ENCODE data around the gene CRP.

Gene CRP, protein sequence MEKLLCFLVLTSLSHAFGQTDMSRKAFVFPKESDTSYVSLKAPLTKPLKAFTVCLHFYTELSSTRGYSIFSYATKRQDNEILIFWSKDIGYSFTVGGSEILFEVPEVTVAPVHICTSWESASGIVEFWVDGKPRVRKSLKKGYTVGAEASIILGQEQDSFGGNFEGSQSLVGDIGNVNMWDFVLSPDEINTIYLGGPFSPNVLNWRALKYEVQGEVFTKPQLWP

DNA sequence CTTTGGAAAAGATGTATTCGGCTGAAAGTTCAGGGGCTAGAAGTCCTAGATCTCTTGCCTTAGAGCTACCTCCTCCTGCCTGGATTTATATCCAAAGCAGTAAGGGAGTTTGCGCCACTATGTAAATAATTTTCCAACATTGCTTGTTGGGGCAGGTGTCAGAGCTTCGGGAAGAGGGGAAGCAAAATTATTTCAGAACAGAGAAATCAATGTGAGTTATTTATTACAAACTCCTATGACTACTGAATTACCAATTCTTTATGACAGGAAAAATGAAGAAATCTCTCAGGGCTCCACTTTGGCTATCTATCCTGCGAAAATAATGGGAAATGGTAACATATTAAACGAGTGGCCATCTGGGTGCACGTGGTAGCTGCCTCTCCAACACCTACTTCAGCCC is at the start of gene CRP:
TSS of gene CRP (minus strand) at position 61 of the 400 bp plus-strand sequence. CDS start 104 bp downstream, outside the sequence.
- no peak within 1 kb of the TSS for H3K4me3 ChIP-seq
- H3K4me2 ChIP-seq: no peak within 1 kb of the TSS
- TF ChIP-seq Cebpa-rat (IDR thresholded peaks at IDR 0.05): no peak
- no peaks in the 10 kb centered on the region for H3K36me3 ChIP-seq
- no peak within 1 kb of the TSS for H3K27ac ChIP-seq
- peaks cover 27% of the 10 kb centered on the region for H3K9me3 ChIP-seq
- H4K20me1 ChIP-seq: no peaks in the 10 kb centered on the region
- no peaks in the 10 kb centered on the region for H3K27me3 ChIP-seq
- H3K4me1 ChIP-seq: no peaks in the 10 kb centered on the region
- no peak within 1 kb of the TSS for H3K9ac ChIP-seq

DNA sequence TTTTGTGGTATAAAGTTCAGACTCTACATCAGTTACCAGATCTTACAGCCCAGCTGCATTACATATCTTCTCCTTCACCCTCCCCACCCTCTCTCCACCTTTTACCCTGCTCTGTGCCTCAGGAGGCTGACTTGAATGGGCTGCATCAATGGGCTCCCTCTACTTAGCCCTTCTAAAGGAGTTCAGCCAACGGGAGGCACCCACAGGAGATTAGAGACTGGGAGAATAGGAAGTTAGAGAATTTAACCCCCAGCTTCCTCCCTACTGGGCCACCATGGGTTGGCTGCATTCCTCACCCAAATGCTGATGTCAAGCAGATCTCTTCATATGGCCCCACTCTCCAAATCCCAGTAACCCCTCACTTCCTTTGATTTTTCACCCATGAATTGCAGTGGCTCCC is 49.3 kb upstream of the CRP start:
- Histone ChIP-seq H3K4me1 (no peaks in the 10 kb centered on the region), H3K27me3 (no peaks in the 10 kb centered on the region), H3K9ac (no peak overlapping the region), H4K20me1 (no peaks in the 10 kb centered on the region), H3K27ac (no peak overlapping the region), H3K36me3 (no peaks in the 10 kb centered on the region), H3K9me3 (no peaks in the 10 kb centered on the region), H3K4me3 (no peak overlapping the region), H3K4me2 (no peak overlapping the region)
- TF ChIP-seq Cebpa-rat (IDR thresholded peaks at IDR 0.05): no peak

DNA sequence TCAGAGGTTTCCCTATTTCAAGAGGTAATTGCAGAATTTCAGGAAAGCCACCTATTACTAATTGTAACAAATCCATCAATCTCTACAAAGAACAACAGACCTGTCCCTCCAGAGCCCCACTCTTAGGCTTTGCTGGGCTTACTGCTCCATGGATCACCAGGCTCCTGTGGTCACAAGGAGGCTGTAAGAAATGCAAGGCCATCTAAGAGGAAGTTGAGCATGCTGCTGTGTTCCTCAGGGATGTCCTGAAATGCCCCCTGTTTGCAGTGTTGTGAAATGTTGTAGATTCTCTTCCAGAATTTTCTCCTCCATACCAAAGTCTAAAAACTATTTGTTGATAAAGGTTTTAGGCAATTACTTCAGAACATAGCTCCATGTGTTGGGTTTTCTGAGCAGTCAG is 42.0 kb upstream of the CRP start:
- TF ChIP-seq Cebpa-rat (IDR thresholded peaks at IDR 0.05): no peak
- no peaks in the 10 kb centered on the region for H3K4me1 ChIP-seq

DNA sequence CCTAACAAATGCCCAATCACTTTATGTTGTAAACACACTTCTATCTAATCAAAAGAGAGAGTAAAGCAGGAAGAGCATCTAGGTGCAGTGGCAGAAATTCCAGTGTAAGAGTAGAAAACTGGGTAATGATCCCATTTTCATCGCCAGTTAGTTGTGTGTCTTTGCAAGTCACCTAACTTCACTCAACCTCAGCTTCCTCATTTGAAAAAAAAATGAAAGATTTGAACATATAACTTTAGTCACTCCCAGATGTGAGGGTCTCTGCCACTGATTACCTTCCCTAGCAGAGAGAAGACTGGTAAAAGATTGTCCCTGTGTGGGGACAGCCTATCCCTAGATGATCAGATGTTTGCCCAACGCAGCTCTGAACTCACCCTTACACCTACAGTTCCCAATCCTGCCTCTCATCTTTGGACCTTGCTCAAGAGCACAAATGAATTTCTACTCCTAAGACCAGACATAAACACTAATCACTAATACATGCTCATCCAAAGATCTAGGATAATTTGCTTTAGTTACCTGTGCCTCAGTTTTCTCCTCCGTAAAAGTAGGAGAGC is 41.1 kb upstream of the CRP start:
- no peaks in the 10 kb centered on the region for H3K36me3 ChIP-seq
- no peaks in the 10 kb centered on the region for H3K27me3 ChIP-seq
- H3K9me3 ChIP-seq: no peaks in the 10 kb centered on the region
- no peak overlapping the region for H3K4me3 ChIP-seq
- no peak for TF ChIP-seq Cebpa-rat (IDR thresholded peaks at IDR 0.05)
- no peak overlapping the region for H3K4me2 ChIP-seq
- no peak overlapping the region for H3K27ac ChIP-seq
- H3K9ac ChIP-seq: no peak overlapping the region
- H4K20me1 ChIP-seq: no peaks in the 10 kb centered on the region
- no peaks in the 10 kb centered on the region for H3K4me1 ChIP-seq

More for the DNA sequence above, 42.0 kb upstream of the CRP start:
- H3K4me3 ChIP-seq: no peak overlapping the region
- H3K27me3 ChIP-seq: no peaks in the 10 kb centered on the region
- no peak overlapping the region for H3K9ac ChIP-seq
- no peaks in the 10 kb centered on the region for H3K9me3 ChIP-seq
- H4K20me1 ChIP-seq: no peaks in the 10 kb centered on the region
- no peaks in the 10 kb centered on the region for H3K36me3 ChIP-seq
- no peak overlapping the region for H3K4me2 ChIP-seq
- H3K27ac ChIP-seq: no peak overlapping the region

DNA sequence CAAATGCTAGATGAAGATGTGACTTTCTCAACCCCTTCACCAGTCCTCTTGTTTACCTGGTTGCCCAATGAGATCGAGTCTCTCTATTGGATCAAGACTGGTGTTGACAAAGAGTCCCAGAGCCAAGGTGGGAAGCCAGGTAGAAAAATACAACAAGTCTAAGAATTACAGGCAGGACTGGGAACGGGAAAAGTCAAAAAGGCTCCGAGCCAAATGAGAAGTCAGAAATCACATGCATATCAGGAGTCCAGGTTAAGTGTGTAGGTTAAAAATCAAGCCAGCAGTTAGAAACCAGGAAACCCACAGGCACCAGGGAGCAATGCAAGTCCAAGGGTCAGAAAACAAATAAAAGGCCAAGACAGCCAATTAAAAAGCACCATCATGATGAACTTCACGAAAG is 39.0 kb upstream of the CRP start:
- no peaks in the 10 kb centered on the region for H3K9me3 ChIP-seq
- no peak overlapping the region for H3K9ac ChIP-seq
- H4K20me1 ChIP-seq: no peaks in the 10 kb centered on the region
- H3K4me1 ChIP-seq: no peaks in the 10 kb centered on the region
- no peak overlapping the region for H3K27ac ChIP-seq
- no peak for TF ChIP-seq Cebpa-rat (IDR thresholded peaks at IDR 0.05)
- H3K4me3 ChIP-seq: no peak overlapping the region
- H3K36me3 ChIP-seq: no peaks in the 10 kb centered on the region
- H3K4me2 ChIP-seq: no peak overlapping the region
- H3K27me3 ChIP-seq: no peaks in the 10 kb centered on the region

DNA sequence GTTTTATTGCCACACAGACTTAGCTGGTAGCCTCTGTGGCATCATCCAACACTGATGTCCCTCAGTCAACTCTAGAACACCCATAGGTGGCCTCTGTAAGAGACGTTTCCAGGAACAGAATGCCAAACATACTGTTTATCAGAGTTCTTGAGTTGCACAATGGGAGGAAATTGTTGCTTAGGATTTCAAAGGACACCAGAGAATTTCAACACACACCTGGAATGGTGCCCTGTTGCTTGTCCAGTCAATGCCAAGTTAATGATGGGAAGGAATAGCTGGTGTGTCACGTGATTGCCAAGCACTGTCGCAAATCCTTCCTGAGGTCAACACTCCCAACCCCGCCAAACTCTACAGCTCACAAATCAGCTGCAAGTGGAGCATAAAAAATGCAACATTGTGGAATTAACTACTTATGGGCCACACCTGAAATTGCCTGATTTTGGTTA is 37.8 kb upstream of the CRP start:
- H4K20me1 ChIP-seq: no peaks in the 10 kb centered on the region
- TF ChIP-seq Cebpa-rat (IDR thresholded peaks at IDR 0.05): no peak
- H3K36me3 ChIP-seq: no peaks in the 10 kb centered on the region
- H3K9ac ChIP-seq: no peak overlapping the region
- H3K4me1 ChIP-seq: no peaks in the 10 kb centered on the region
- no peak overlapping the region for H3K27ac ChIP-seq
- no peak overlapping the region for H3K4me3 ChIP-seq
- H3K27me3 ChIP-seq: no peaks in the 10 kb centered on the region
- H3K9me3 ChIP-seq: no peaks in the 10 kb centered on the region
- H3K4me2 ChIP-seq: no peak overlapping the region

DNA sequence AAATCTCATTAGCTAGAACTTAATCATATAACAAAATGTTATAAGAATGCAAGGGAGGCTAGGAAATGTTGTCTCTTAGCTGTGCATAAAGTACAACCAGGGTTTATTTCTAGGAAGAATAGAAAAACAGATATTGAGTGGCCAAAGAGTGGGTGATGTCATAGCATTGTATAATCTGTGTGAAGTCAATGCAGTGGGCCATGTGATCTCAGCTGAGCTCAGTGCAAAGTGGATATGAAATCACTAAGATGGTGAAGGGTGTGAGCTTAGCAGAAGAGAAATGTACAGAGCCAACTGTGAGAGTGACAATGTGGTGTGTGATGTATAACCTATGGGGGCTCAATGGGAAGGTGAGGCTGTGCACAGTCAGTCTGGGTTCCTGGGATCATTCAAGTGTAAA is 36.6 kb upstream of the CRP start:
- no peak overlapping the region for H3K9ac ChIP-seq
- H3K27ac ChIP-seq: no peak overlapping the region
- no peak for TF ChIP-seq Cebpa-rat (IDR thresholded peaks at IDR 0.05)
- H3K36me3 ChIP-seq: no peaks in the 10 kb centered on the region
- H3K4me1 ChIP-seq: no peaks in the 10 kb centered on the region
- H3K9me3 ChIP-seq: no peaks in the 10 kb centered on the region
- H4K20me1 ChIP-seq: no peaks in the 10 kb centered on the region
- H3K4me3 ChIP-seq: no peak overlapping the region
- H3K4me2 ChIP-seq: no peak overlapping the region
- no peaks in the 10 kb centered on the region for H3K27me3 ChIP-seq

DNA sequence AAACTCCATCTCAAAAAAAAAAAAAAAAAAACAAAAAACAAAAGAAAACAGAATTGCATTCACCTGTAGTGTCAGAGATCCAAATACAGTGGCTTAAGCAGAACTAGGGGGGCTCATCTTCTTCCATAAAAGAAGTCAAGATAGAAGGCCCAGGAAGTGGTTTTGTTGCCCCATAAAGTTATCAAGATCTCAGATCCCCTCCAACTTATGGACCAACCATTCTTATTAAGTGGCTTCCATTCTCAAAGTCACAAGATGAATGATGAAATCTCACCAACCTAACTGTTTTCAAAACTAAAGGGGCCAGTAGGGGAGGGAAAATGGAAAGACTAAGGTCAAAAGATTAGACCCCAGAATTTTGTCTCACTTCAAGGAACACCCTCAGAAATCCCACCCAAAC is 36.2 kb upstream of the CRP start:
- H3K9me3 ChIP-seq: no peaks in the 10 kb centered on the region
- H4K20me1 ChIP-seq: no peaks in the 10 kb centered on the region
- no peak overlapping the region for H3K27ac ChIP-seq
- no peaks in the 10 kb centered on the region for H3K4me1 ChIP-seq
- H3K36me3 ChIP-seq: no peaks in the 10 kb centered on the region
- H3K27me3 ChIP-seq: no peaks in the 10 kb centered on the region
- no peak overlapping the region for H3K9ac ChIP-seq
- TF ChIP-seq Cebpa-rat (IDR thresholded peaks at IDR 0.05): no peak
- no peak overlapping the region for H3K4me2 ChIP-seq
- no peak overlapping the region for H3K4me3 ChIP-seq

DNA sequence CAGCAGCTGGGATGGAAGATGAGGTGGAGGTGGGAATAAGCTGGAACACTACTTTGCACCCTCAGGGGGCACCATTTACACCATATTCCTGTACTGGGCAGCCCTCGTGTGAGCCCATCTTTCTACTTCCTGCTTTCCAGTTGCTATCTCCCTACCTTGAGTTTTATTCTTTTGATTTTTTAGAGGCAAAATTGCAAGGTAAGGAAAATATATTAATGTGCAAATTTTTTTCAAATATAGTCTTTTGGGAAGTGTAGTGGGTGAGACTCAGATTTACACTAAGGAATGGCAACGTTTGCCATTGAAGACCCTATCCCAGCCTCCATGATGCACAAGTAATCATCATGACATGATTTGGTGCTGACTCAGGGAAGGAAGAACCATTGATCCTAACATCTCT is 35.2 kb upstream of the CRP start:
- Histone ChIP-seq H3K36me3 (no peaks in the 10 kb centered on the region), H3K4me1 (no peaks in the 10 kb centered on the region), H3K9ac (no peak overlapping the region), H3K4me2 (no peak overlapping the region), H3K9me3 (no peaks in the 10 kb centered on the region), H3K27ac (no peak overlapping the region), H3K4me3 (no peak overlapping the region), H3K27me3 (no peaks in the 10 kb centered on the region), H4K20me1 (no peaks in the 10 kb centered on the region)
- TF ChIP-seq Cebpa-rat (IDR thresholded peaks at IDR 0.05): no peak

DNA sequence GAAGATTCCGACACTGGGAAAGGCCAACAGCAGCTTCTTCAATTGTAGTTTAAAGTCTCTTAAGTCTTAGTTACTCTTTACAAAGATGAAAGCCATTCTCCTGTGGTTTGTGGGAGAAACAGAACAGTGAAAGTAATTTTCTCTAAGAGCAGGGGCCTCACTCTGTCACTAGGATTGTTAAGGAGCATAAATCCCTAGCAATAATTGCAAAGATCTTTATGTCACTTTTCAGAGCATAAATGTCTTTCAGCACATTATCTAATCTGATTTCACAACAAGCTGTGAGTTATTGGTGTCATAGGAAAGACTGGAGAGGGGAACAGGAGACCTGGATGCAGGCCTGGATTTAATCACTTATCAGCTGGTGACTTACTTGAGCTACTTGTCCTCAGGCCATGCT is 34.0 kb upstream of the CRP start:
- TF ChIP-seq Cebpa-rat (IDR thresholded peaks at IDR 0.05): no peak
- no peaks in the 10 kb centered on the region for H3K4me1 ChIP-seq
- H3K27me3 ChIP-seq: no peaks in the 10 kb centered on the region
- H3K27ac ChIP-seq: no peak overlapping the region
- H3K4me2 ChIP-seq: no peak overlapping the region
- H4K20me1 ChIP-seq: no peaks in the 10 kb centered on the region
- no peak overlapping the region for H3K9ac ChIP-seq
- H3K36me3 ChIP-seq: no peaks in the 10 kb centered on the region
- no peak overlapping the region for H3K4me3 ChIP-seq
- no peaks in the 10 kb centered on the region for H3K9me3 ChIP-seq
